ENCODE measurements around the gene ZNF292. TPM values are rescaled to one million over a fixed set of nuclear protein-coding genes. Genes with fewer than 3 reads are reported as not detected.

ZNF292 gene
- total and polyA plus RNA-seq, 2 donors (not counting 1 experiment from before 2014, with no cell fraction given) = 14.3 to 23.6 TPM

- no peak overlapping the region for H3K9ac ChIP-seq (ENCODE audit: insufficient read depth, low read length)
- no peaks in the 10 kb centered on the region for H3K27me3 ChIP-seq (ENCODE audit: control insufficient read depth, insufficient read depth, low read length)
- no peaks in the 10 kb centered on the region for H3K79me2 ChIP-seq (ENCODE audit: control insufficient read depth, insufficient read depth, low read length)
- H3K4me1 ChIP-seq (ENCODE audit: control insufficient read depth, extremely low read depth, insufficient read depth, low read length) = no peaks in the 10 kb centered on the region
- no peaks in the 10 kb centered on the region for H3K9me3 ChIP-seq (ENCODE audit: control insufficient read depth, insufficient read depth, low read depth, low read length)
- no peak overlapping the region for H2AFZ ChIP-seq (ENCODE audit: low read length)
- no peak overlapping the region for H3K4me3 ChIP-seq (replicated peaks in 1 of 4; ENCODE audit: control extremely low read depth in 1 of 4, insufficient read depth in 1 of 4, low read depth in 3 of 4, low read length in 4 of 4)
- no peaks in the 10 kb centered on the region for H4K20me1 ChIP-seq (ENCODE audit: control insufficient read depth, extremely low read depth, insufficient read depth, low read length)
- no peak overlapping the region for H3K27ac ChIP-seq (ENCODE audit: insufficient read depth, low read length)
- H3K4me2 ChIP-seq (ENCODE audit: extremely low read depth, insufficient read depth, low read length) = no peak overlapping the region
- DNase-seq (ENCODE audit: low read depth in 2 of 2) = no peak
- no peak for TF ChIP-seq EZH2 (IDR thresholded peaks at IDR 0.05; ENCODE audit: low read length, missing control alignments)
- no peak for TF ChIP-seq CTCF (conservative IDR thresholded peaks at IDR 0.05 in 1 of 2, IDR thresholded peaks at IDR 0.05 in 1 of 2; ENCODE audit: low read depth in 1 of 2, low read length in 2 of 2)
- no peaks in the 10 kb centered on the region for H3K36me3 ChIP-seq (ENCODE audit: control insufficient read depth, insufficient read depth, low read length)
Measured at GRCh38 chr6:87115402-87116135, 39.8 kb upstream of the ZNF292 start.

GRCh38 chr6:87116922-87117321, 38.4 kb upstream of the ZNF292 start:
- Histone ChIP-seq H2AFZ (ENCODE audit: low read length) (no peak overlapping the region), H3K79me2 (ENCODE audit: control insufficient read depth, insufficient read depth, low read length) (no peaks in the 10 kb centered on the region), H3K4me2 (ENCODE audit: extremely low read depth, insufficient read depth, low read length) (no peak overlapping the region), H3K27ac (ENCODE audit: insufficient read depth, low read length) (no peak overlapping the region), H4K20me1 (ENCODE audit: control insufficient read depth, extremely low read depth, insufficient read depth, low read length) (no peaks in the 10 kb centered on the region), H3K4me3 (replicated peaks in 1 of 4; ENCODE audit: control extremely low read depth in 1 of 4, insufficient read depth in 1 of 4, low read depth in 3 of 4, low read length in 4 of 4) (no peak overlapping the region), H3K9me3 (ENCODE audit: control insufficient read depth, insufficient read depth, low read depth, low read length) (no peaks in the 10 kb centered on the region), H3K27me3 (ENCODE audit: control insufficient read depth, insufficient read depth, low read length) (no peaks in the 10 kb centered on the region), H3K36me3 (ENCODE audit: control insufficient read depth, insufficient read depth, low read length) (no peaks in the 10 kb centered on the region), H3K4me1 (ENCODE audit: control insufficient read depth, extremely low read depth, insufficient read depth, low read length) (no peaks in the 10 kb centered on the region), H3K9ac (ENCODE audit: insufficient read depth, low read length) (no peak overlapping the region)
- no peak for TF ChIP-seq EZH2 (IDR thresholded peaks at IDR 0.05; ENCODE audit: low read length, missing control alignments)
- no peak for TF ChIP-seq CTCF (conservative IDR thresholded peaks at IDR 0.05 in 1 of 2, IDR thresholded peaks at IDR 0.05 in 1 of 2; ENCODE audit: low read depth in 1 of 2, low read length in 2 of 2)
- no peak for DNase-seq (ENCODE audit: low read depth in 2 of 2)

- TF ChIP-seq EZH2 (IDR thresholded peaks at IDR 0.05; ENCODE audit: low read length, missing control alignments) (no peak), CTCF (conservative IDR thresholded peaks at IDR 0.05 in 1 of 2, IDR thresholded peaks at IDR 0.05 in 1 of 2; ENCODE audit: low read depth in 1 of 2, low read length in 2 of 2) (no peak)
- Histone ChIP-seq H2AFZ (ENCODE audit: low read length) (no peak overlapping the region), H3K9ac (ENCODE audit: insufficient read depth, low read length) (no peak overlapping the region), H3K9me3 (ENCODE audit: control insufficient read depth, insufficient read depth, low read depth, low read length) (no peaks in the 10 kb centered on the region), H3K27me3 (ENCODE audit: control insufficient read depth, insufficient read depth, low read length) (no peaks in the 10 kb centered on the region), H3K27ac (ENCODE audit: insufficient read depth, low read length) (no peak overlapping the region), H3K4me1 (ENCODE audit: control insufficient read depth, extremely low read depth, insufficient read depth, low read length) (no peaks in the 10 kb centered on the region), H3K36me3 (ENCODE audit: control insufficient read depth, insufficient read depth, low read length) (no peaks in the 10 kb centered on the region), H3K4me3 (replicated peaks in 1 of 4; ENCODE audit: control extremely low read depth in 1 of 4, insufficient read depth in 1 of 4, low read depth in 3 of 4, low read length in 4 of 4) (no peak overlapping the region), H4K20me1 (ENCODE audit: control insufficient read depth, extremely low read depth, insufficient read depth, low read length) (no peaks in the 10 kb centered on the region), H3K4me2 (ENCODE audit: extremely low read depth, insufficient read depth, low read length) (no peak overlapping the region), H3K79me2 (ENCODE audit: control insufficient read depth, insufficient read depth, low read length) (no peaks in the 10 kb centered on the region)
- DNase-seq (ENCODE audit: low read depth in 2 of 2) = peak in 1 of 2 donors; percentile 38
Measured at GRCh38 chr6:87118054-87118453, 37.3 kb upstream of the ZNF292 start.
